Measurements from ENCODE around the gene INTS3.
"Not testable (repeated sequence)": the region's sequence is repeated elsewhere in the genome, so short reads cannot be mapped to it uniquely, and the experiment has no call there.

INTS3 gene

GRCh38 chr1:153777648-153778047, 49.8 kb downstream of the INTS3 start:
- Mint-ChIP-seq H3K4me1 (peaks cover 37% of the 10 kb centered on the region), H3K4me3 (no peak overlapping the region), H3K27me3 (no peaks in the 10 kb centered on the region), H3K36me3 (peaks cover 17% of the 10 kb centered on the region), H3K9me3 (no peaks in the 10 kb centered on the region), H3K27ac (no peak overlapping the region)
- no peak for ATAC-seq

GRCh38 chr1:153778051-153778823, 50.4 kb downstream of the INTS3 start:
- Mint-ChIP-seq H3K4me3 (no peak overlapping the region), H3K27ac (no peak overlapping the region), H3K36me3 (peaks cover 17% of the 10 kb centered on the region), H3K4me1 (peaks cover 42% of the 10 kb centered on the region), H3K9me3 (no peaks in the 10 kb centered on the region), H3K27me3 (no peaks in the 10 kb centered on the region)
- no peak for ATAC-seq

GRCh38 chr1:153778824-153779519, 51.1 kb downstream of the INTS3 start:
- no peak for ATAC-seq
- H3K4me3 Mint-ChIP-seq, result no peak overlapping the region
- no peak overlapping the region for H3K27ac Mint-ChIP-seq
- peaks cover 35% of the 10 kb centered on the region for H3K4me1 Mint-ChIP-seq
- H3K9me3 Mint-ChIP-seq, result no peaks in the 10 kb centered on the region
- no peaks in the 10 kb centered on the region for H3K27me3 Mint-ChIP-seq
- H3K36me3 Mint-ChIP-seq, result peaks cover 9% of the 10 kb centered on the region

- H3K36me3 Mint-ChIP-seq, result peaks cover 6% of the 10 kb centered on the region
- H3K4me1 Mint-ChIP-seq, result peaks cover 27% of the 10 kb centered on the region
- H3K27ac Mint-ChIP-seq, result no peak overlapping the region
- H3K9me3 Mint-ChIP-seq, result no peaks in the 10 kb centered on the region
- no peak overlapping the region for H3K4me3 Mint-ChIP-seq
- H3K27me3 Mint-ChIP-seq, result no peaks in the 10 kb centered on the region
- no peak for ATAC-seq
Observed at GRCh38 chr1:153779781-153780541, 52.1 kb downstream of the INTS3 start.

- peaks cover 6% of the 10 kb centered on the region for H3K36me3 Mint-ChIP-seq
- peaks cover 31% of the 10 kb centered on the region for H3K4me1 Mint-ChIP-seq
- no peaks in the 10 kb centered on the region for H3K27me3 Mint-ChIP-seq
- ATAC-seq, result no peak
- no peaks in the 10 kb centered on the region for H3K9me3 Mint-ChIP-seq
- no peak overlapping the region for H3K27ac Mint-ChIP-seq
- H3K4me3 Mint-ChIP-seq, result no peak overlapping the region
Observed at GRCh38 chr1:153780551-153780950, 52.7 kb downstream of the INTS3 start.

GRCh38 chr1:153782648-153783047, 54.8 kb downstream of the INTS3 start:
- peak overlapping the region; percentile 95 for H3K27ac Mint-ChIP-seq
- not testable (repeated sequence) for H3K9me3 Mint-ChIP-seq, H3K36me3 Mint-ChIP-seq, ATAC-seq, H3K27me3 Mint-ChIP-seq
- peak overlapping the region; percentile 97 for H3K4me3 Mint-ChIP-seq
- peaks cover 19% of the 10 kb centered on the region for H3K4me1 Mint-ChIP-seq

- peaks cover 6% of the 10 kb centered on the region for H3K36me3 Mint-ChIP-seq
- H3K9me3 Mint-ChIP-seq, result no peaks in the 10 kb centered on the region
- H3K27me3 Mint-ChIP-seq, result no peaks in the 10 kb centered on the region
- peak overlapping the region; percentile 97 for H3K4me3 Mint-ChIP-seq
- H3K4me1 Mint-ChIP-seq, result peaks cover 25% of the 10 kb centered on the region
- ATAC-seq, result peak; percentile 97
- H3K27ac Mint-ChIP-seq, result peak overlapping the region; percentile 95
Observed at GRCh38 chr1:153783233-153784190, 55.7 kb downstream of the INTS3 start.

- H3K27me3 Mint-ChIP-seq, result no peaks in the 10 kb centered on the region
- H3K27ac Mint-ChIP-seq, result peak overlapping the region; percentile 48
Observed at GRCh38 chr1:153786038-153786790, 58.4 kb downstream of the INTS3 start.

GRCh38 chr1:153789478-153790034, 61.7 kb downstream of the INTS3 start:
- Mint-ChIP-seq H3K4me1 (peaks cover 60% of the 10 kb centered on the region), H3K27me3 (no peaks in the 10 kb centered on the region), H3K27ac (peak overlapping the region; percentile 87), H3K4me3 (peak overlapping the region; percentile 68), H3K36me3 (no peaks in the 10 kb centered on the region), H3K9me3 (no peaks in the 10 kb centered on the region)
- ATAC-seq, result no peak

More at GRCh38 chr1:153786038-153786790, 58.4 kb downstream of the INTS3 start:
- Mint-ChIP-seq H3K9me3 (no peaks in the 10 kb centered on the region), H3K4me1 (peaks cover 45% of the 10 kb centered on the region), H3K4me3 (no peak overlapping the region), H3K36me3 (no peaks in the 10 kb centered on the region)
- ATAC-seq, result no peak

- no peaks in the 10 kb centered on the region for H3K27me3 Mint-ChIP-seq
- H3K4me1 Mint-ChIP-seq, result peaks cover 53% of the 10 kb centered on the region
- H3K27ac Mint-ChIP-seq, result peak overlapping the region; percentile 87
- no peaks in the 10 kb centered on the region for H3K36me3 Mint-ChIP-seq
- H3K9me3 Mint-ChIP-seq, result no peaks in the 10 kb centered on the region
- peak; percentile 32 for ATAC-seq
- peak overlapping the region; percentile 68 for H3K4me3 Mint-ChIP-seq
Observed at GRCh38 chr1:153790313-153790965, 62.6 kb downstream of the INTS3 start.

- Mint-ChIP-seq H3K27me3 (no peaks in the 10 kb centered on the region), H3K27ac (peak overlapping the region; percentile 87), H3K4me1 (peaks cover 47% of the 10 kb centered on the region), H3K4me3 (peak overlapping the region; percentile 68), H3K9me3 (no peaks in the 10 kb centered on the region), H3K36me3 (no peaks in the 10 kb centered on the region)
- peak; percentile 97 for ATAC-seq
Observed at GRCh38 chr1:153790966-153791647, 63.3 kb downstream of the INTS3 start.

- Mint-ChIP-seq H3K4me1 (peaks cover 52% of the 10 kb centered on the region), H3K36me3 (no peaks in the 10 kb centered on the region), H3K27ac (peak overlapping the region; percentile 87), H3K27me3 (no peaks in the 10 kb centered on the region), H3K4me3 (peak overlapping the region; percentile 68), H3K9me3 (no peaks in the 10 kb centered on the region)
- peak; percentile 29 for ATAC-seq
Observed at GRCh38 chr1:153791648-153792253, 63.9 kb downstream of the INTS3 start.

Data from stimulated activated memory B cell treated with anti-CD40 and anti-IgM and Interleukin-4, amounts not matched to agents 10 μg/mL and 1 μg/mL and 100 μg/mL, for 72 hours (primary cell).